B cell (primary cell): Measurements from ENCODE around the gene HK3. TPM values are rescaled to one million over a fixed set of nuclear protein-coding genes. Genes with fewer than 3 reads are reported as not detected.

Source experiments
- ATAC-seq: fragments of 200-7000 bp; cut with Tn5 transposase; one replicate; pipeline ENCODE4 v1.10.0; 2021; ENCODE audit warnings: low read depth, mild to moderate bottlenecking, moderate number of reproducible peaks, moderate library complexity
- CTCF ChIA-PET: fragments of 350-600 bp; sonication (Branson Sonifier 250); formaldehyde crosslinking; loops from one replicate; lab custom pipeline; 2021; ENCODE audit warnings: antibody characterized with exemption, inconsistent platforms; lab: Charles Lee
- POLR2A ChIA-PET: fragments of 350-600 bp; sonication (Branson Sonifier 250); formaldehyde crosslinking; loops from one replicate; lab custom pipeline; 2021; ENCODE audit warnings: antibody characterized with exemption; lab: Charles Lee
- DNase-seq: peaks from one replicate; pipeline ENCODE4 v3.0.0; 2013
- H2AFZ ChIP-seq: 2 replicates; pipeline ENCODE4 v1.6.1; 2012; ENCODE audit warnings: mild to moderate bottlenecking, low read depth, low read length; ENCODE audit not compliant: insufficient read depth, poor library complexity, severe bottlenecking
- H3K27ac ChIP-seq, 2 donors: 1 replicate in 1 of 2; 2 replicates in 1 of 2; pipeline ENCODE4 v1.5.1; 2012 to 2013; ENCODE audit warnings: low read length in 2 of 2, mild to moderate bottlenecking in 2 of 2, moderate library complexity in 1 of 2
- H3K27me3 ChIP-seq, 4 experiments: fragments of 200-600 bp in 1 of 4; sonication (generic) in 1 of 4; replicated peaks in 1 of 4; 1 replicate in 2 of 4; 2 replicates in 2 of 4; pipeline versions ENCODE4 v1.6.1 to v1.7.0; 2013 to 2016; ENCODE audit warnings: low read length in 3 of 4, mild to moderate bottlenecking in 2 of 4, mixed read lengths in 1 of 4, moderate library complexity in 1 of 4; ENCODE audit not compliant: insufficient read depth in 4 of 4, control insufficient read depth in 3 of 4; ENCODE audit errors: control extremely low read depth in 1 of 4
- H3K36me3 ChIP-seq, 2 experiments: replicated peaks in 1 of 2; 1 replicate in 1 of 2; 2 replicates in 1 of 2; pipeline versions ENCODE4 v1.6.1 to v1.7.1; 2013; ENCODE audit warnings: low read length in 1 of 2; ENCODE audit not compliant: insufficient read depth in 2 of 2, control insufficient read depth in 1 of 2; ENCODE audit errors: control extremely low read depth in 1 of 2, extremely low read depth in 1 of 2
- H3K4me1 ChIP-seq, 2 donors: fragments of 200-600 bp in 1 of 2; sonication (generic) in 1 of 2; 1 replicate in 1 of 2; 2 replicates in 1 of 2; pipeline versions ENCODE4 v1.5.1 to v1.6.1; 2013 to 2017; ENCODE audit warnings: low read length in 2 of 2; ENCODE audit not compliant: control insufficient read depth in 2 of 2, insufficient read depth in 2 of 2
- H3K4me2 ChIP-seq: replicated peaks from 2 replicates; pipeline ENCODE3; 2012; ENCODE audit warnings: mild to moderate bottlenecking, low read depth, low read length; ENCODE audit not compliant: poor library complexity, severe bottlenecking
- H3K4me3 ChIP-seq, 5 experiments: fragments of 200-600 bp in 1 of 5; sonication (generic) in 1 of 5; 1 replicate in 3 of 5; 2 replicates in 2 of 5; pipeline versions ENCODE4 v1.5.1 to v1.7.0; 2011 to 2016; ENCODE audit warnings: low read length in 4 of 5, mild to moderate bottlenecking in 4 of 5, low read depth in 2 of 5, control low read depth in 1 of 5, moderate library complexity in 1 of 5; ENCODE audit not compliant: insufficient read depth in 1 of 5; ENCODE audit errors: control extremely low read depth in 1 of 5, extremely low read depth in 1 of 5
- H3K79me2 ChIP-seq: fragments of 200-600 bp; sonication (generic); one replicate; pipeline ENCODE4 v1.6.0; 2016; ENCODE audit warnings: low read length; ENCODE audit not compliant: control insufficient read depth, insufficient read depth
- H3K9ac ChIP-seq: fragments of 200-600 bp; sonication (generic); 2 replicates; pipeline ENCODE4 v1.6.1; 2017; ENCODE audit warnings: mild to moderate bottlenecking, low read length, moderate library complexity
- H3K9me3 ChIP-seq, 3 donors: one replicate each; pipeline versions ENCODE4 v1.6.1 to v1.7.1; 2013; ENCODE audit warnings: low read length in 2 of 3; ENCODE audit not compliant: control insufficient read depth in 2 of 3, insufficient read depth in 1 of 3; ENCODE audit errors: control extremely low read depth in 1 of 3
- H4K20me1 ChIP-seq: 2 replicates; pipeline ENCODE4 v1.6.0; 2012; ENCODE audit warnings: mild to moderate bottlenecking, low read length; ENCODE audit not compliant: insufficient read depth, control insufficient read depth, poor library complexity, severe bottlenecking
- H3K27ac Mint-ChIP-seq: one replicate; pipeline ENCODE4 v1.8.0; 2021; ENCODE audit warnings: mixed read lengths
- H3K27me3 Mint-ChIP-seq: one replicate; pipeline ENCODE4 v1.8.0; 2021; ENCODE audit warnings: mixed read lengths
- H3K4me1 Mint-ChIP-seq: one replicate; pipeline ENCODE4 v1.8.0; 2021; ENCODE audit warnings: mixed read lengths
- H3K4me3 Mint-ChIP-seq: one replicate; pipeline ENCODE4 v1.8.0; 2021; ENCODE audit warnings: mixed read lengths
- H3K9me3 Mint-ChIP-seq: one replicate; pipeline ENCODE4 v1.8.0; 2022; ENCODE audit warnings: mixed read lengths; ENCODE audit not compliant: insufficient read depth
- EZH2 ChIP-seq: IDR thresholded peaks from 2 replicates; pipeline ENCODE4 v1.6.1; 2012; ENCODE audit warnings: borderline replicate concordance, low read depth, mild to moderate bottlenecking, moderate library complexity, low read length; ENCODE audit not compliant: insufficient read depth, poor library complexity, severe bottlenecking
- WGBS: methylation state at CpG from one replicate; pipeline ENCODE4 v1.1.5; 2013; ENCODE audit warnings: missing lambda C conversion rate; ENCODE audit not compliant: insufficient coverage; 5-methylcytosine and 5-hydroxymethylcytosine counted together
- intact Hi-C: fragments of 100-400 bp; cut with micrococcal nuclease; formaldehyde crosslinking; loops from one replicate; pipeline ENCODE4 v1.10.0; 2022
- polyA plus RNA-seq: library from polyadenylated mRNA; depleted of rRNA; stranded (reverse); fragments of >200 nt; gene quantifications from 2 replicates; pipeline ENCODE4 v1.2.3, GENCODE V29; 2012
- total RNA-seq, 2 donors: library from RNA; stranded (reverse); fragments of 120-200 nt in 1 of 2; gene quantifications; 1 replicate in 1 of 2; 2 replicates in 1 of 2; pipeline versions ENCODE4 v1.2.3 to v1.2.4, GENCODE V29; 2013 to 2022
- TF ChIP-seq, protein P1 (sequence below): fragments of 200-600 bp; IDR thresholded peaks from one replicate; pipeline ENCODE4 v1.8.0; 2022; ENCODE audit warnings: antibody characterized with exemption, mild to moderate bottlenecking

Gene HK3
- total and polyA plus RNA-seq, 2 donors (not counting 1 experiment from before 2014, with no cell fraction given): 0.30 to 5.0 TPM

DNA sequence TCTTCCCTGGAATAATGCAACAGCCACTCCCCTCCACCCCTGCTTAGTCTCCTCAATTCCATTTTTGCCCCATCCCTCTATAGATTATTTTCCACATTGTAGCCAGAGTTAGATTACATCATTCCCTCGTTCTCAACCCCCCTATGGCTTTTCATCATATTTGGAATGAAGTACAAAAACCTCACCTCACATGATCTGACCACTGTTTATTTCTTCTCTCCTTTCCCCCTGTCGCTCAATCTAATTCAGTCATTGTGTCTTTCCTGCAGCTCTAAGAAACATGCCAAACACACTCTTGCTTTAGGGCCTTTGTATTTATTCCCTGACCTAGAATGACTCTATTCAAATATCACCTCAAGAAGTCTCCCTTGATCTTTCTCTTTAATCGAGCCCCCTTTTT, 22.6 kb upstream of the HK3 start:
- Histone ChIP-seq H3K9ac (no peak overlapping the region), H3K27me3 (no peaks in the 10 kb centered on the region), H3K4me3 (no peak overlapping the region), H3K27ac (no peak overlapping the region), H2AFZ (no peak overlapping the region), H3K9me3 (no peaks in the 10 kb centered on the region), H4K20me1 (peaks cover 10% of the 10 kb centered on the region), H3K4me1 (no peaks in the 10 kb centered on the region), H3K36me3 (peaks cover 10 to 32% of the 10 kb centered on the region in 2 experiments), H3K4me2 (no peak overlapping the region), H3K79me2 (peaks cover 21% of the 10 kb centered on the region)
- Mint-ChIP-seq H3K4me3 (no peak overlapping the region), H3K27me3 (no peaks in the 10 kb centered on the region), H3K4me1 (no peaks in the 10 kb centered on the region), H3K27ac (no peak overlapping the region), H3K9me3 (no peaks in the 10 kb centered on the region)
- intact Hi-C loops: no loop called here
- no peak for ATAC-seq
- 95% methylated on average over 2 of the region's 3 CpGs for WGBS
- POLR2A ChIA-PET: no interaction called here
- no peak for TF ChIP-seq EZH2
- TF ChIP-seq, protein P1, sequence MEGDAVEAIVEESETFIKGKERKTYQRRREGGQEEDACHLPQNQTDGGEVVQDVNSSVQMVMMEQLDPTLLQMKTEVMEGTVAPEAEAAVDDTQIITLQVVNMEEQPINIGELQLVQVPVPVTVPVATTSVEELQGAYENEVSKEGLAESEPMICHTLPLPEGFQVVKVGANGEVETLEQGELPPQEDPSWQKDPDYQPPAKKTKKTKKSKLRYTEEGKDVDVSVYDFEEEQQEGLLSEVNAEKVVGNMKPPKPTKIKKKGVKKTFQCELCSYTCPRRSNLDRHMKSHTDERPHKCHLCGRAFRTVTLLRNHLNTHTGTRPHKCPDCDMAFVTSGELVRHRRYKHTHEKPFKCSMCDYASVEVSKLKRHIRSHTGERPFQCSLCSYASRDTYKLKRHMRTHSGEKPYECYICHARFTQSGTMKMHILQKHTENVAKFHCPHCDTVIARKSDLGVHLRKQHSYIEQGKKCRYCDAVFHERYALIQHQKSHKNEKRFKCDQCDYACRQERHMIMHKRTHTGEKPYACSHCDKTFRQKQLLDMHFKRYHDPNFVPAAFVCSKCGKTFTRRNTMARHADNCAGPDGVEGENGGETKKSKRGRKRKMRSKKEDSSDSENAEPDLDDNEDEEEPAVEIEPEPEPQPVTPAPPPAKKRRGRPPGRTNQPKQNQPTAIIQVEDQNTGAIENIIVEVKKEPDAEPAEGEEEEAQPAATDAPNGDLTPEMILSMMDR: no peak
- CTCF ChIA-PET: no interaction called here
- no peak for DNase-seq

DNA sequence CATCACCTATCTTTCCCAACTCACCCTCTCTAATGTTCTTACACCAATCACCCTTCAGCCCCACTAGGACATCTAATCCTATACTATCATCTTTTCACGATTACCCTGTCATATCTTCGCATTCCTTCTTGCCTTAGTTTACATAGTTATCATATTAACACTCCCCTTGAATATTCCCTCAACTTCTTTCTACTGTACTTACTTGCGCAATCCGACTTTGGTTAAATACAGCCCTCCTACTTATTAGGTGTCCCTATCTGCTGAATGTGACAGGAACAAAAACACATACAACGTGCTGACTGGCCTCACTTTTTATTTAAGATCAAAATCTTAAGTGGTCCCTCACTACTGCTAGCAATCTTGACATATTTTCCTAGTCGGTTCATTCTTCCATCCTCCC, 19.5 kb upstream of the HK3 start:
- no peaks in the 10 kb centered on the region for H3K27me3 Mint-ChIP-seq
- ATAC-seq (no peak), DNase-seq (no peak)
- no peaks in the 10 kb centered on the region for H3K9me3 Mint-ChIP-seq
- H3K9me3 ChIP-seq: no peaks in the 10 kb centered on the region
- no peaks in the 10 kb centered on the region for H3K27me3 ChIP-seq
- intact Hi-C loops: no loop called here
- H3K27ac ChIP-seq: no peak overlapping the region
- over 99% methylated on average over 6 of the region's 6 CpGs for WGBS
- no peak overlapping the region for H3K9ac ChIP-seq
- H2AFZ ChIP-seq: no peak overlapping the region
- peaks cover 16 to 48% of the 10 kb centered on the region in 2 experiments for H3K36me3 ChIP-seq
- peaks cover 12% of the 10 kb centered on the region for H3K79me2 ChIP-seq
- no peaks in the 10 kb centered on the region for H3K4me1 Mint-ChIP-seq
- no peak overlapping the region for H3K27ac Mint-ChIP-seq
- H3K4me1 ChIP-seq: no peaks in the 10 kb centered on the region
- peaks cover 14% of the 10 kb centered on the region for H4K20me1 ChIP-seq
- ChIA-PET POLR2A (no interaction called here), CTCF (no interaction called here)
- no peak for TF ChIP-seq EZH2
- H3K4me3 Mint-ChIP-seq: no peak overlapping the region
- H3K4me2 ChIP-seq: no peak overlapping the region
- no peak overlapping the region for H3K4me3 ChIP-seq
